GM10266 (cell line): Measurements from ENCODE around the gene SEMA5A.
A peak's percentile ranks its signal among the peaks of the same experiment; 100 is the strongest.

Experiments used
- DNase-seq: peaks from one replicate; pipeline ENCODE4 v3.0.0; 2012; ENCODE audit errors: extremely low spot score
- CTCF ChIP-seq: IDR thresholded peaks from 2 replicates; pipeline ENCODE4 v1.5.1; 2012; ENCODE audit warnings: mild to moderate bottlenecking, low read depth; ENCODE audit not compliant: control insufficient read depth, insufficient read depth; ENCODE audit errors: missing control alignments

Gene SEMA5A

DNA sequence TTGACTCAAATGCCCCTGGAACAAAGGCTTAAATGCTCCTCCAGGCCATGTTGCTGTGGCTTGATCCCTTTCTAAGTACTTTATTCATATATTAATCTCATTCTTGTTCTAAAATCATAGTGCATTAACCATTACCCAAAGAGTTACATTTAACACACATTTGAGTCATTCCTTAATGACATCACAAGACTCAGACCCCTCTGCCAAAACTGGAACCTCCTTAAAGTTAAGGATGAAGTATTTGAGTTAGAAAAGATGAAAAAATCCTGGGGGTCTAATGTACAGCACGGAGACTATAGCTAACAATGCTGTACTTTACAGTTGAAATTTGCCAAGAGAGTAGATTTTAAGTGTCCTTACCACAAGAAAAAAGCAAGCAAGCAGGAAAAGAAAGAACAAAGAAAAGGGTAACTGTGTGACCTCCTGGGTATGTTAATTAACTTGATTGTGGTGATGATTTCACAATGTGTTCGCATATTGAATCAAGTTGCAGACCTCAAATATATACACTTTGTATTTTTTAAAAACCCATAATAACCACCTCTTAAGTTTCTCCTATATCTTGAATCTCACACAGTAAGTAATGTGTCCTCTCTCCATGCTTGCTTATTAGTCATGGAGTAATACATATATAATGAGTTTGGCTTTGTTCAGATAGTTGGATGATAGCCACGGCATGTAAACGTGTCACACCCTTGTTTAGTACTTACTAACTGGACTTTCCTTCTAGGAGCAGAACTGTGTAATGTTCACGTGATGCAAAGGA lies 376.9 kb downstream of the SEMA5A start:
- no peak for DNase-seq
- no peak for TF ChIP-seq CTCF

DNA sequence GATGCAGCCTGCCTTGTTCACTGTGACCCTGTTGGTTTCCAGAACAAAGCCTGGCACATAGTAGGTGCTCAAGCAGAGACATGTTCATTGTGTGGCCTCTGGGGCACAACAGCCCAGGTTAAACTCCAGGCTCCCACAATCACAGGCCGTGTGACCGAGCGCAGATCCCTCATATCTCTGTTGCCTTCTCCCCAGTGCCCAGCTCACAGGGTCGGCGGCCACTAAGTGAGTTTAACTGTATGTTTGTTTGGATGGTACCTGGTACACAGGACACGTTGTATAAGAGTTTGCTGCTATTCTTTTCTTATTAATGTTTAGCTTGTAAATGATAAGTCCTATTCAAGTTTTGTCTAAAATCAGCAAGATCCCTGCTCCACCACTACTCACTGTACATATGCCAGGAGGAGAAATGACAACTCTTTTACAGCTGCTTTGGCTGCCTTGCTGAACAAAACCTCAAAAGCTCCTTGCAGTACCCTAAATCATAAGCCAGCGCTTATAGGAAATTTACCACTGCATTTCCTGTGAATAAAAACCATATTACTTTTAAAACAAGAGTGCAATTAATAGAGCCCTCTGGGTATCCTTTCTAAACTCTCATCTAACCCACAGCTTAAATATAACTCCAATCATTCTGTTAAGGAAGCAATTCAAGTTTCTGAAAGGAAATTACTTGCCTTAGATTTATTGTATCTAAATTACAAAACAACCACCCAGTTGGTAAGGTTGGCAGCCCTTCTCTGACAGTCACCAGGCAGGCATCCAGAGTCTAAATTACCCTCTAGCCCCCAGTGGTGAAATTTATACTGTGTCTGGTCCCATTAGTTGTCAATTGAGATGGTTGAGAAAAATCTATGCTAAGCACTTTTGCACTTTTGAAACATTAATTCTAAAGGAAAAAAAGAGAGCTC lies 379.4 kb downstream of the SEMA5A start:
- DNase-seq = no peak
- no peak for TF ChIP-seq CTCF

GRCh38 chr5:9165546-9165945 lies 380.3 kb downstream of the SEMA5A start:
- DNase-seq = no peak
- TF ChIP-seq CTCF = no peak

GRCh38 chr5:9160747-9161146 lies 385.1 kb downstream of the SEMA5A start:
- TF ChIP-seq CTCF = no peak

DNA sequence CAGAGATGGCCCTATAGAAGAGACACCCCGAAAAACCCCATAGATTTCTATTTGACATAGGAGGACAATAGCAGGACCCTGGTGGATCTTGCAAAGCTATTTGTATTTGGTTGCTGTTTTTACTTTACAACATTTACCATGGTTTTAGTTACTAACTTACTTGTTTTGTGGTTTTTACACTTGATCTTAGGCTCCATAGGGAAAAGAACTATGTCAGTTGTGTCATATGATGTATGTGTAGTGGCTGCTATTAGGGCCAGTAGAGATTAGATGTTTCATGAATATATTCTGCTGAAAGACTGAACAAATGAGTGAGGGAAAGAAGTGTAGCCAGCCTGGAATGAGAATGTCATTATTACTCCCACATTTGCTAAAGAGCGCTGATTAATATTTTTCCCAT lies 388.1 kb downstream of the SEMA5A start:
- no peak for TF ChIP-seq CTCF
- DNase-seq = no peak

More at GRCh38 chr5:9160747-9161146, 385.1 kb downstream of the SEMA5A start:
- DNase-seq = no peak

- TF ChIP-seq CTCF = no peak
- DNase-seq = no peak
Measured at GRCh38 chr5:9157020-9157419, 388.9 kb downstream of the SEMA5A start.

GRCh38 chr5:9156282-9156681 lies 389.6 kb downstream of the SEMA5A start:
- TF ChIP-seq CTCF = peak; percentile 23
- no peak for DNase-seq
